IPS DF 6.9 (cell line): Measurements from ENCODE around the gene NRG3.

Experiments
- DNase-seq: peaks from one replicate; pipeline ENCODE4 v3.0.0-alpha.2; 2013; ENCODE audit warnings: low read depth, low spot score
- H3K27ac ChIP-seq: one replicate; pipeline ENCODE4 v1.5.1; 2013; ENCODE audit warnings: low read length, control low read depth
- H3K27me3 ChIP-seq: 2 replicates; pipeline ENCODE4 v1.6.1; 2013; ENCODE audit warnings: mild to moderate bottlenecking, low read length; ENCODE audit not compliant: control insufficient read depth, insufficient read depth
- H3K36me3 ChIP-seq: 2 replicates; pipeline ENCODE4 v1.6.1; 2013; ENCODE audit warnings: low read length; ENCODE audit not compliant: control insufficient read depth, insufficient read depth
- H3K4me1 ChIP-seq: 2 replicates; pipeline ENCODE4 v1.6.1; 2013; ENCODE audit warnings: low read length; ENCODE audit not compliant: control insufficient read depth, insufficient read depth
- H3K4me3 ChIP-seq: 2 replicates; pipeline ENCODE4 v1.5.1; 2013; ENCODE audit warnings: mild to moderate bottlenecking, low read length
- H3K9me3 ChIP-seq: 2 replicates; pipeline ENCODE4 v1.6.1; 2013; ENCODE audit warnings: low read length, inconsistent platforms; ENCODE audit not compliant: control insufficient read depth, insufficient read depth
- WGBS: extraction: QIAGEN DNeasy Blood & Tissue Kit; methylation state at CpG from one replicate; pipeline ENCODE4 v1.1.7; 2013; ENCODE audit warnings: mixed read lengths, missing lambda C conversion rate; ENCODE audit not compliant: insufficient read length, insufficient coverage; 5-methylcytosine and 5-hydroxymethylcytosine counted together

Gene NRG3

GRCh38 chr10:81953420-81953819 lies 78.4 kb downstream of the NRG3 start:
- H3K9me3 ChIP-seq, result no peaks in the 10 kb centered on the region
- no peaks in the 10 kb centered on the region for H3K36me3 ChIP-seq
- H3K4me1 ChIP-seq, result no peaks in the 10 kb centered on the region
- no peaks in the 10 kb centered on the region for H3K27me3 ChIP-seq
- no peak overlapping the region for H3K4me3 ChIP-seq
- H3K27ac ChIP-seq, result no peak overlapping the region
- no peak for DNase-seq

GRCh38 chr10:81957976-81958375 lies 83.0 kb downstream of the NRG3 start:
- no peaks in the 10 kb centered on the region for H3K36me3 ChIP-seq
- H3K27me3 ChIP-seq, result no peaks in the 10 kb centered on the region
- no peaks in the 10 kb centered on the region; the same call in 1 of the 2 replicates for H3K4me1 ChIP-seq
- no peak overlapping the region for H3K27ac ChIP-seq
- WGBS, result no CpG with 5 or more reads among the region's 2 CpGs
- H3K9me3 ChIP-seq, result no peaks in the 10 kb centered on the region
- DNase-seq, result no peak
- H3K4me3 ChIP-seq, result no peak overlapping the region

- Histone ChIP-seq H3K27me3 (no peaks in the 10 kb centered on the region), H3K4me1 (no peaks in the 10 kb centered on the region; the same call in 1 of the 2 replicates), H3K36me3 (no peaks in the 10 kb centered on the region), H3K4me3 (no peak overlapping the region), H3K27ac (no peak overlapping the region), H3K9me3 (no peaks in the 10 kb centered on the region)
- no peak for DNase-seq
These were observed 84.0 kb downstream of the NRG3 start for GRCh38 chr10:81959016-81959415.

- H3K4me3 ChIP-seq, result no peak overlapping the region
These were observed 86.6 kb downstream of the NRG3 start for GRCh38 chr10:81961451-81962184.

GRCh38 chr10:81963606-81964005 lies 88.6 kb downstream of the NRG3 start:
- no peak overlapping the region for H3K4me3 ChIP-seq
- H3K27ac ChIP-seq, result no peak overlapping the region
- WGBS, result no CpG with 5 or more reads among the region's 9 CpGs
- no peaks in the 10 kb centered on the region; the same call in 1 of the 2 replicates for H3K4me1 ChIP-seq
- DNase-seq, result no peak
- no peaks in the 10 kb centered on the region for H3K36me3 ChIP-seq
- H3K27me3 ChIP-seq, result no peaks in the 10 kb centered on the region
- H3K9me3 ChIP-seq, result no peaks in the 10 kb centered on the region

More at GRCh38 chr10:81961451-81962184, 86.6 kb downstream of the NRG3 start:
- Histone ChIP-seq H3K27ac (no peak overlapping the region), H3K27me3 (no peaks in the 10 kb centered on the region), H3K9me3 (no peaks in the 10 kb centered on the region), H3K36me3 (no peaks in the 10 kb centered on the region), H3K4me1 (no peaks in the 10 kb centered on the region; the same call in 1 of the 2 replicates)
- no peak for DNase-seq
- no CpG with 5 or more reads among the region's 2 CpGs for WGBS

GRCh38 chr10:81967716-81968115 lies 92.7 kb downstream of the NRG3 start:
- Histone ChIP-seq H3K36me3 (no peaks in the 10 kb centered on the region), H3K9me3 (no peaks in the 10 kb centered on the region), H3K27me3 (no peaks in the 10 kb centered on the region), H3K27ac (no peak overlapping the region), H3K4me1 (no peaks in the 10 kb centered on the region), H3K4me3 (no peak overlapping the region)
- no peak for DNase-seq

GRCh38 chr10:81969136-81969535 lies 94.1 kb downstream of the NRG3 start:
- Histone ChIP-seq H3K4me1 (no peaks in the 10 kb centered on the region), H3K4me3 (no peak overlapping the region), H3K27ac (no peak overlapping the region), H3K36me3 (no peaks in the 10 kb centered on the region), H3K27me3 (no peaks in the 10 kb centered on the region), H3K9me3 (no peaks in the 10 kb centered on the region)
- WGBS, result no CpG with 5 or more reads among the region's 2 CpGs
- DNase-seq, result no peak

GRCh38 chr10:81978238-81978637 lies 103.2 kb downstream of the NRG3 start:
- DNase-seq, result peak; percentile 25
- H3K9me3 ChIP-seq, result no peaks in the 10 kb centered on the region

GRCh38 chr10:81981724-81982123 lies 106.7 kb downstream of the NRG3 start:
- Histone ChIP-seq H3K27ac (no peak overlapping the region), H3K4me3 (no peak overlapping the region), H3K9me3 (no peaks in the 10 kb centered on the region), H3K27me3 (no peaks in the 10 kb centered on the region), H3K36me3 (no peaks in the 10 kb centered on the region), H3K4me1 (no peaks in the 10 kb centered on the region)
- WGBS, result no CpG with 5 or more reads among the region's 1 CpG
- no peak for DNase-seq

More at GRCh38 chr10:81978238-81978637, 103.2 kb downstream of the NRG3 start:
- no peak overlapping the region for H3K27ac ChIP-seq
- H3K36me3 ChIP-seq, result no peaks in the 10 kb centered on the region
- no CpG with 5 or more reads among the region's 2 CpGs for WGBS
- H3K4me3 ChIP-seq, result no peak overlapping the region
- no peaks in the 10 kb centered on the region for H3K4me1 ChIP-seq
- H3K27me3 ChIP-seq, result no peaks in the 10 kb centered on the region

GRCh38 chr10:81984428-81984827 lies 109.4 kb downstream of the NRG3 start:
- H3K36me3 ChIP-seq, result no peaks in the 10 kb centered on the region

GRCh38 chr10:81995254-81995653 lies 120.3 kb downstream of the NRG3 start:
- WGBS, result no CpG with 5 or more reads among the region's 3 CpGs
- H3K4me1 ChIP-seq, result no peaks in the 10 kb centered on the region
- no peaks in the 10 kb centered on the region for H3K36me3 ChIP-seq
- H3K27ac ChIP-seq, result no peak overlapping the region
- no peak for DNase-seq
- H3K9me3 ChIP-seq, result no peaks in the 10 kb centered on the region
- no peaks in the 10 kb centered on the region for H3K27me3 ChIP-seq
- no peak overlapping the region for H3K4me3 ChIP-seq

More at GRCh38 chr10:81984428-81984827, 109.4 kb downstream of the NRG3 start:
- no peaks in the 10 kb centered on the region for H3K27me3 ChIP-seq
- DNase-seq, result no peak
- no CpG with 5 or more reads among the region's 3 CpGs for WGBS
- no peaks in the 10 kb centered on the region for H3K9me3 ChIP-seq
- no peak overlapping the region for H3K4me3 ChIP-seq
- H3K4me1 ChIP-seq, result no peaks in the 10 kb centered on the region
- H3K27ac ChIP-seq, result no peak overlapping the region
